HEK293 (cell line): ENCODE measurements around the gene DAZAP1.
A peak's percentile ranks its signal among the peaks of the same experiment; 100 is the strongest.

ENCODE experiments used
- BCL11A ChIP-seq: fragments of 450-650 bp; formaldehyde crosslinking; IDR thresholded peaks from 2 replicates; pipeline ENCODE4 v1.5.1; 2016; ENCODE audit warnings: low read depth, missing biosample characterization, missing genetic modification characterization
- BCL6B ChIP-seq: fragments of 450-650 bp; formaldehyde crosslinking; IDR thresholded peaks from 2 replicates; pipeline ENCODE4 v1.5.1; 2017; ENCODE audit warnings: missing biosample characterization, missing genetic modification characterization
- CTCF ChIP-seq: fragments of 450-650 bp; formaldehyde crosslinking; IDR thresholded peaks from 2 replicates; pipeline ENCODE4 v1.5.1; 2016; ENCODE audit warnings: missing biosample characterization, missing genetic modification characterization
- EGR2 ChIP-seq: fragments of 450-650 bp; formaldehyde crosslinking; IDR thresholded peaks from 2 replicates; pipeline ENCODE4 v1.5.1; 2016; ENCODE audit warnings: low read depth, missing biosample characterization, missing genetic modification characterization
- PRDM2 ChIP-seq: fragments of 450-650 bp; formaldehyde crosslinking; IDR thresholded peaks from 2 replicates; pipeline ENCODE4 v1.5.1; 2016; ENCODE audit warnings: missing biosample characterization, missing genetic modification characterization, borderline replicate concordance
- TSHZ1 ChIP-seq: fragments of 450-650 bp; formaldehyde crosslinking; IDR thresholded peaks from 2 replicates; pipeline ENCODE4 v1.5.1; 2016; ENCODE audit warnings: missing biosample characterization, missing genetic modification characterization, borderline replicate concordance
- ZBTB20 ChIP-seq: fragments of 450-650 bp; formaldehyde crosslinking; IDR thresholded peaks from 2 replicates; pipeline ENCODE4 v1.5.1; 2016; ENCODE audit warnings: missing biosample characterization, missing genetic modification characterization
- ZNF112 ChIP-seq: fragments of 450-650 bp; formaldehyde crosslinking; IDR thresholded peaks from 2 replicates; pipeline ENCODE4 v1.5.0; 2017; ENCODE audit warnings: missing biosample characterization, missing genetic modification characterization
- ZNF121 ChIP-seq: fragments of 450-650 bp; formaldehyde crosslinking; IDR thresholded peaks from 2 replicates; pipeline ENCODE4 v1.5.1; 2016; ENCODE audit warnings: missing biosample characterization, missing genetic modification characterization
- ZNF175 ChIP-seq: fragments of 450-650 bp; formaldehyde crosslinking; IDR thresholded peaks from 2 replicates; pipeline ENCODE4 v1.5.1; 2016; ENCODE audit warnings: missing biosample characterization, missing genetic modification characterization
- ZNF19 ChIP-seq: fragments of 450-650 bp; formaldehyde crosslinking; IDR thresholded peaks from 2 replicates; pipeline ENCODE4; 2016; ENCODE audit warnings: missing biosample characterization, missing genetic modification characterization, low read depth
- ZNF658 ChIP-seq: fragments of 450-650 bp; formaldehyde crosslinking; IDR thresholded peaks from 2 replicates; pipeline ENCODE4; 2016; ENCODE audit warnings: missing biosample characterization, missing genetic modification characterization
- ZNF660 ChIP-seq: fragments of 450-650 bp; IDR thresholded peaks from 2 replicates; pipeline ENCODE4 v1.5.1; 2018; ENCODE audit warnings: missing biosample characterization, mild to moderate bottlenecking, missing genetic modification characterization
- TF ChIP-seq, protein P1 (sequence below): fragments of 450-650 bp; formaldehyde crosslinking; IDR thresholded peaks from 2 replicates; pipeline ENCODE4 v1.5.1; 2017; ENCODE audit warnings: missing biosample characterization, missing genetic modification characterization
- TF ChIP-seq, protein P2 (sequence below): fragments of 450-650 bp; formaldehyde crosslinking; conservative IDR thresholded peaks from 2 replicates; pipeline ENCODE4 v1.5.1; 2016; ENCODE audit warnings: low read depth, missing biosample characterization, missing genetic modification characterization
- TF ChIP-seq, protein P3 (sequence below): fragments of 450-650 bp; formaldehyde crosslinking; IDR thresholded peaks from 2 replicates; pipeline ENCODE4 v1.5.1; 2017; ENCODE audit warnings: missing biosample characterization, missing genetic modification characterization

DAZAP1 gene

DNA sequence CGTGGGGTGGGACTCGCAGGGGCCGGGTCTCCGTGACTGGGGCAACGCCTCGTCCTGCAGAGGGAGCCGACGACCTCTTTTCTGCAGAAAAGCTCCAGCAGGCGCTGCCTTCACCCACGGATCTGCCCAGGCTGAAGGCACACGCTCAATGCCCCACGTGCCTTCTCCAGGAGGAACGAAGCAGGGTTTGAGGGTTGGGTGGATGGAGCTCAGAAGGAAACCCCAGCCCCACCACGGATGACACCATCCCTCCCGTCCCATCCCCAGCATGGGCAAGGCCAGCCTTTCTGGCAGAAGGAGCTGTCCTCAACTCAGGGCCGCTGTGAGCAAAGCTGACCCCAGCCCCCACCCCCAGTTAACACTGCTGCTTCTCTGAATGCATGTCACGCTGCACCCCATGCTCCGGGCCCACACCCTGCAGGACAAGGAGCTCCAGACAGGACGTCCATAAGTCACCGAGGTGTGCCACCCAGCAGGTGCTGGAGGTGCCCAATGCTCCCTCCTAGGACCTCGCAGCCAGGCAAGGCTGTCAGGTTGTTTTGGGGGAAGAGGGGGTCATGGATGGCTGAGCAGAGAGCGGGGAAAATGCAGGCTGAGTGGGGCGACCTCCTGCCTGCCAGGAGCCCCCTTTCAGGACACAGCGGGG lies 64.3 kb downstream of the DAZAP1 start (continued):
- TF ChIP-seq, protein P1, sequence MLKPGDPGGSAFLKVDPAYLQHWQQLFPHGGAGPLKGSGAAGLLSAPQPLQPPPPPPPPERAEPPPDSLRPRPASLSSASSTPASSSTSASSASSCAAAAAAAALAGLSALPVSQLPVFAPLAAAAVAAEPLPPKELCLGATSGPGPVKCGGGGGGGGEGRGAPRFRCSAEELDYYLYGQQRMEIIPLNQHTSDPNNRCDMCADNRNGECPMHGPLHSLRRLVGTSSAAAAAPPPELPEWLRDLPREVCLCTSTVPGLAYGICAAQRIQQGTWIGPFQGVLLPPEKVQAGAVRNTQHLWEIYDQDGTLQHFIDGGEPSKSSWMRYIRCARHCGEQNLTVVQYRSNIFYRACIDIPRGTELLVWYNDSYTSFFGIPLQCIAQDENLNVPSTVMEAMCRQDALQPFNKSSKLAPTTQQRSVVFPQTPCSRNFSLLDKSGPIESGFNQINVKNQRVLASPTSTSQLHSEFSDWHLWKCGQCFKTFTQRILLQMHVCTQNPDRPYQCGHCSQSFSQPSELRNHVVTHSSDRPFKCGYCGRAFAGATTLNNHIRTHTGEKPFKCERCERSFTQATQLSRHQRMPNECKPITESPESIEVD = no peak
- TF ChIP-seq, protein P2, sequence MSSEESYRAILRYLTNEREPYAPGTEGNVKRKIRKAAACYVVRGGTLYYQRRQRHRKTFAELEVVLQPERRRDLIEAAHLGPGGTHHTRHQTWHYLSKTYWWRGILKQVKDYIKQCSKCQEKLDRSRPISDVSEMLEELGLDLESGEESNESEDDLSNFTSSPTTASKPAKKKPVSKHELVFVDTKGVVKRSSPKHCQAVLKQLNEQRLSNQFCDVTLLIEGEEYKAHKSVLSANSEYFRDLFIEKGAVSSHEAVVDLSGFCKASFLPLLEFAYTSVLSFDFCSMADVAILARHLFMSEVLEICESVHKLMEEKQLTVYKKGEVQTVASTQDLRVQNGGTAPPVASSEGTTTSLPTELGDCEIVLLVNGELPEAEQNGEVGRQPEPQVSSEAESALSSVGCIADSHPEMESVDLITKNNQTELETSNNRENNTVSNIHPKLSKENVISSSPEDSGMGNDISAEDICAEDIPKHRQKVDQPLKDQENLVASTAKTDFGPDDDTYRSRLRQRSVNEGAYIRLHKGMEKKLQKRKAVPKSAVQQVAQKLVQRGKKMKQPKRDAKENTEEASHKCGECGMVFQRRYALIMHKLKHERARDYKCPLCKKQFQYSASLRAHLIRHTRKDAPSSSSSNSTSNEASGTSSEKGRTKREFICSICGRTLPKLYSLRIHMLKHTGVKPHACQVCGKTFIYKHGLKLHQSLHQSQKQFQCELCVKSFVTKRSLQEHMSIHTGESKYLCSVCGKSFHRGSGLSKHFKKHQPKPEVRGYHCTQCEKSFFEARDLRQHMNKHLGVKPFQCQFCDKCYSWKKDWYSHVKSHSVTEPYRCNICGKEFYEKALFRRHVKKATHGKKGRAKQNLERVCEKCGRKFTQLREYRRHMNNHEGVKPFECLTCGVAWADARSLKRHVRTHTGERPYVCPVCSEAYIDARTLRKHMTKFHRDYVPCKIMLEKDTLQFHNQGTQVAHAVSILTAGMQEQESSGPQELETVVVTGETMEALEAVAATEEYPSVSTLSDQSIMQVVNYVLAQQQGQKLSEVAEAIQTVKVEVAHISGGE = no peak
- TF ChIP-seq TSHZ1 = no peak
- TF ChIP-seq ZNF19 (tag by site-specific recombination) = no peak
- no peak for TF ChIP-seq BCL6B
- TF ChIP-seq BCL11A (tag by site-specific recombination) = no peak
- no peak for TF ChIP-seq ZNF112 (tag by site-specific recombination)
- TF ChIP-seq EGR2 = peak; percentile 42
- no peak for TF ChIP-seq PRDM2 (tag by site-specific recombination)
- TF ChIP-seq ZBTB20 = no peak
- TF ChIP-seq ZNF658 (tag by site-specific recombination) = no peak
- no peak for TF ChIP-seq ZNF121 (tag by site-specific recombination)
- TF ChIP-seq, protein P3, sequence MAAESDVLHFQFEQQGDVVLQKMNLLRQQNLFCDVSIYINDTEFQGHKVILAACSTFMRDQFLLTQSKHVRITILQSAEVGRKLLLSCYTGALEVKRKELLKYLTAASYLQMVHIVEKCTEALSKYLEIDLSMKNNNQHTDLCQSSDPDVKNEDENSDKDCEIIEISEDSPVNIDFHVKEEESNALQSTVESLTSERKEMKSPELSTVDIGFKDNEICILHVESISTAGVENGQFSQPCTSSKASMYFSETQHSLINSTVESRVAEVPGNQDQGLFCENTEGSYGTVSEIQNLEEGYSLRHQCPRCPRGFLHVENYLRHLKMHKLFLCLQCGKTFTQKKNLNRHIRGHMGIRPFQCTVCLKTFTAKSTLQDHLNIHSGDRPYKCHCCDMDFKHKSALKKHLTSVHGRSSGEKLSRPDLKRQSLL (tag by site-specific recombination) = peak; percentile 25; the same call in 1 of the 2 replicates
- TF ChIP-seq ZNF660 = no peak
- peak; percentile 76 for TF ChIP-seq CTCF (tag by site-specific recombination)
- no peak for TF ChIP-seq ZNF175 (tag by site-specific recombination)
